Measurements from ENCODE around the gene SCN1B.
"Not testable (repeated sequence)": the region's sequence is repeated elsewhere in the genome, so short reads cannot be mapped to it uniquely, and the experiment has no call there.

SCN1B gene

DNA sequence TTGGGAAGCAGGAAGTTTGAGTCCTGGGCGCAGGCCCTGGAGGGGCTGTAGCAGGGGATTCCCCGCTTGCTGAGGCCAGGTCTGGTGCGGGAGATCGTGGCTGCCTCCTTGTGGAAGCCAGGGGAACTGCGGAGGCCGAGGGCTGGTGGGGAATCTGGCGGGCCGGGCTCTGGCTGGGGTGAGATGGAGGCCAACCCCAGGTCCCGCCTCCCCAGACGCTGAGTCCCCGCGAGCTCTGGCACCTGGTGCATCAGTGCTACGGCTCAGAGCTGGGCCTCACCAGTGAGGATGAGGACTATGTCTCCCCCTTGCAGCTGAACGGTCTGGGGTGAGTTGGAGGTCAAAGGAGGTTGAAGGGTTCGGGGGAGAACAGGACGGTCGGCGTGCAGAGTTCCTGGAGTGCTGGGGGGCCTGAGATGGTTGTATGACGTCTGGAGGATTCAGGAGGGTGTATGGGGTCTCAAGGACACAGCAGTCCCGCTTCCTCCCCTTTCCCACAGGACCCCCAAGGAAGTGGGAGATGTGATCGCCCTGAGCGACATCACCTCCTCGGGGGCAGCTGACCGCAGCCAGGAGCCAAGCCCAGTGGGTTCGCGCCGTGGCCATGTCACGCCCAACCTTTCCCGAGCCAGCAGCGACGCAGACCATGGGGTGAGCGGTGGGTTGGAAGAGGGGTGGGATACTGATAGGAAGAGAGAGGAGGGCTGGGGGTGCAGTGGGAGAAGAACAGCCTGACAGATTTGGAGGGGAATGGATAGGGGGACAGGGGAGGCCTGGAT, 17.0 kb upstream of the SCN1B start:
- DNase-seq (ENCODE audit: insufficient read length) (peak; percentile 94), FAIRE-seq (peak; percentile 76)
- TF ChIP-seq POLR2A (IDR thresholded peaks at IDR 0.05; ENCODE audit: low read depth, low read length) (peak; percentile 53), POLR2AphosphoS5 (IDR thresholded peaks at IDR 0.05; ENCODE audit: low read depth, low read length) (no peak; the same call in 1 of the 2 replicates), TAF1 (IDR thresholded peaks at IDR 0.05; ENCODE audit: borderline replicate concordance, low read depth, low read length) (no peak)

DNA sequence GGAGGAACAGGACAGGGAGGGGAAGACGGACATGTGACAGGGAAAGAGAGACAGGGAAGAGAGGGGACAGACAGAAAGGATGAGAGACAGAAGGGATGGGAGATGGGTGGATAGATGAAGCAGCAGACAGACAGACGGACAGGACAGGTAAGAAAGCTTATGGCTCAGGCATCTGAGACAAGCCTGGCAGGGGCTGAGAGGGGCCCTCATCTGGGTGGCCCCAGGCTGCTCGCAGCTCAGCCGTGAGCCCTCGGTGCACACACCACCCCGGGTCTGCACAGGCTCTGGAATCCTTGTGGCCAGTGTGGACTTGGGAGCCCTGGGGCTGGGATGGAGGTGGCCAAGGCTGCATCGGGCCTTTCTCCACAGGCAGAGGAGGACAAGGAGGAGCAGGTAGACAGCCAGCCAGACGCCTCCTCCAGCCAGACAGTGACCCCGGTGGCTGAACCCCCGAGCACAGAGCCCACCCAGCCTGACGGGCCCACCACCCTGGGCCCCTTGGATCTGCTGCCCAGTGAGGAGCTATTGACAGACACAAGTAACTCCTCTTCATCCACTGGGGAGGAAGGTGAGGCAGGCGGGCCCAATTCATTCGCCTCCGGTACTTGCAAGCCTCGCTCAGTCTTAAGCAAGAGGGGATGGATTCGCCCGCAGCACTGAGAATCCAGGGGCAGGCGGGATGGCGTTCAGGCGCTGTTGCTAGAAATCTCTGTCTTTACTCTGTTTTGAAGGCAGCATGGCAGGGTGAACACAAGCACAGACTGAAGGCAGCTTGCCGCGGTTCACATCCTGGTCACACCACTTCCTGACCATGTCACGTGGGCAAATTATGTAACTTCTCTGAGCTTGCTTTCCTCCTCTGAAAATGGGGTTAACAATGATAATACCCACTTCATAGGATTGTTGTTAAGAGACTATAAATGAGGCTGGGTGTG, 16.2 kb upstream of the SCN1B start:
- FAIRE-seq (no peak), DNase-seq (ENCODE audit: insufficient read length) (no peak)
- TF ChIP-seq POLR2AphosphoS5 (IDR thresholded peaks at IDR 0.05; ENCODE audit: low read depth, low read length), result no peak; the same call in 1 of the 2 replicates
- no peak for TF ChIP-seq TAF1 (IDR thresholded peaks at IDR 0.05; ENCODE audit: borderline replicate concordance, low read depth, low read length)
- no peak for TF ChIP-seq POLR2A (IDR thresholded peaks at IDR 0.05; ENCODE audit: low read depth, low read length)

- not testable (repeated sequence) for FAIRE-seq; DNase-seq (ENCODE audit: insufficient read length)
Observed at GRCh38 chr19:35014774-35015173, 15.5 kb upstream of the SCN1B start.

DNA sequence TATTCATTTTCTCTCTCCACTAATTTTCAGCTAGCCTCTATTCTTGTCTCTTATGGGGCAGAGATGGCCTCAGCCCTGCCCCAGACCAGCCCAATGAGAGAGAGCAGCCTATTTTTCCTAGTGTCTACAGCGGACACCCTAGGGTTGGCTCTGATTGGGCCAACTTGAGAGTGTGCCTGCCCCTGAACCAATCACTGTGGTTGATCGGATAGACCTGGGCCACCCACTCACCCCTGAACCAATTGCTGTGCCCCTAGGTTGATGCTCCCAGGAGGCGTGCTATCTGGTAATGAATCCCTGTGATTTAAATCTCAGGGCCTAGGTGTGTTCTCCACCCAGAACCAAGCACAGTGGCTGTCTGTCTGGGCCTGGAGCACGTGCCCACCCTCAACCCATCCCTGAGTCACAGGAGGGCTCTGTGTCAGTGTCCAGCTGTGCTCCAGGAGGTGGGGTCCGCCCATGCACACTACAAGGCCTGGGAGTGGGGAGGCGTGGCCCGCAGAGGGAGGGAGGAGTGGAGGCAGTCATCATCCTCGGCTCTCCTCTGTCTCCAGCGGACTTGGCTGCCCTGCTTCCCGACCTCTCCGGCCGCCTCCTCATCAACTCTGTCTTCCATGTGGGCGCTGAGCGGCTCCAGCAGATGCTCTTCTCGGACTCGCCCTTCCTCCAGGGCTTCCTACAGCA, 14.9 kb upstream of the SCN1B start:
- no peak for FAIRE-seq
- DNase-seq (ENCODE audit: insufficient read length), result no peak
- TF ChIP-seq POLR2AphosphoS5 (IDR thresholded peaks at IDR 0.05; ENCODE audit: low read depth, low read length) (no peak), POLR2A (IDR thresholded peaks at IDR 0.05; ENCODE audit: low read depth, low read length) (no peak), TAF1 (IDR thresholded peaks at IDR 0.05; ENCODE audit: borderline replicate concordance, low read depth, low read length) (no peak)

GRCh38 chr19:35015954-35016351, 14.3 kb upstream of the SCN1B start:
- TF ChIP-seq POLR2AphosphoS5 (IDR thresholded peaks at IDR 0.05; ENCODE audit: low read depth, low read length) (no peak), POLR2A (IDR thresholded peaks at IDR 0.05; ENCODE audit: low read depth, low read length) (no peak), TAF1 (IDR thresholded peaks at IDR 0.05; ENCODE audit: borderline replicate concordance, low read depth, low read length) (no peak)
- FAIRE-seq (no peak), DNase-seq (ENCODE audit: insufficient read length) (no peak)

GRCh38 chr19:35017507-35017906, 12.8 kb upstream of the SCN1B start:
- TF ChIP-seq TAF1 (IDR thresholded peaks at IDR 0.05; ENCODE audit: borderline replicate concordance, low read depth, low read length), result no peak
- TF ChIP-seq POLR2A (IDR thresholded peaks at IDR 0.05; ENCODE audit: low read depth, low read length), result no peak
- TF ChIP-seq POLR2AphosphoS5 (IDR thresholded peaks at IDR 0.05; ENCODE audit: low read depth, low read length), result no peak
- FAIRE-seq (no peak), DNase-seq (ENCODE audit: insufficient read length) (no peak)

DNA sequence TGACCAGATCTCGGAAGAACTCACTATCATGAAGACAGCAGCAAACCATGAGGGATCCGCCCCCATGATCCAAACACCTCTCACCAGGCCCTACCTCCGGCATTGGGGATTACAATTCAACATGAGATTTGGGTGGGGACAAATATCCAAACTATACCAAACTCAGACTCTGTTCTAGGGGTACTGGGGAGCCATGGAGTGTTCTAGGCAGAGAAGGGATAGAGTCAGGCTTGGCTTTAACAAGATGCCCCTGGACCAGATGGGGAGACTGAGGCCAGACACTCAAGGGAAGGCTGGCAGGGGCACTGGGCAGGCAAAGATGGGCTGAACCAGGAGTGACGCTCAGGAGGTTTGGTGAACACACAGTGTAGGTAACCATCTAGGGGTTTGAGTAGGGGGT, 11.9 kb upstream of the SCN1B start:
- no peak for FAIRE-seq
- no peak for DNase-seq (ENCODE audit: insufficient read length)
- no peak for TF ChIP-seq POLR2A (IDR thresholded peaks at IDR 0.05; ENCODE audit: low read depth, low read length)
- TF ChIP-seq TAF1 (IDR thresholded peaks at IDR 0.05; ENCODE audit: borderline replicate concordance, low read depth, low read length), result no peak

DNA sequence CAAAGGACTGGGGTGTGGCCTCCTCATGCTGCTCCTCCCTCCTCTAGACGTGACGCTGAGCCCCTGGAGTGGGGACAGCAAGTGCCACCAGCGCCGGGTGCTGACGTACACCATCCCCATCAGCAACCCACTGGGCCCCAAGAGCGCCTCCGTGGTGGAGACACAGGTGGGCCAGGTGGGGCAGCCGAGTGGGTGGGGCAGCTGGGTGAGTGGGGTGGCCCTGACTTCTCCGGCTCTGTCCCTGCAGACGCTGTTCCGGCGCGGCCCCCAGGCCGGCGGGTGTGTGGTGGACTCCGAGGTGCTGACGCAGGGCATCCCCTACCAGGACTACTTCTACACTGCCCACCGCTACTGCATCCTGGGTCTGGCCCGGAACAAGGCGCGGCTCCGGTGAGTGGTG, 11.1 kb upstream of the SCN1B start:
- FAIRE-seq (no peak), DNase-seq (ENCODE audit: insufficient read length) (no peak)
- TF ChIP-seq TAF1 (IDR thresholded peaks at IDR 0.05; ENCODE audit: borderline replicate concordance, low read depth, low read length) (no peak), POLR2AphosphoS5 (IDR thresholded peaks at IDR 0.05; ENCODE audit: low read depth, low read length) (no peak), POLR2A (IDR thresholded peaks at IDR 0.05; ENCODE audit: low read depth, low read length) (no peak)

GRCh38 chr19:35021016-35021415, 9.3 kb upstream of the SCN1B start:
- no peak for FAIRE-seq
- DNase-seq (ENCODE audit: insufficient read length), result no peak
- TF ChIP-seq POLR2A (IDR thresholded peaks at IDR 0.05; ENCODE audit: low read depth, low read length), result no peak
- no peak for TF ChIP-seq TAF1 (IDR thresholded peaks at IDR 0.05; ENCODE audit: borderline replicate concordance, low read depth, low read length)
- TF ChIP-seq POLR2AphosphoS5 (IDR thresholded peaks at IDR 0.05; ENCODE audit: low read depth, low read length), result no peak

DNA sequence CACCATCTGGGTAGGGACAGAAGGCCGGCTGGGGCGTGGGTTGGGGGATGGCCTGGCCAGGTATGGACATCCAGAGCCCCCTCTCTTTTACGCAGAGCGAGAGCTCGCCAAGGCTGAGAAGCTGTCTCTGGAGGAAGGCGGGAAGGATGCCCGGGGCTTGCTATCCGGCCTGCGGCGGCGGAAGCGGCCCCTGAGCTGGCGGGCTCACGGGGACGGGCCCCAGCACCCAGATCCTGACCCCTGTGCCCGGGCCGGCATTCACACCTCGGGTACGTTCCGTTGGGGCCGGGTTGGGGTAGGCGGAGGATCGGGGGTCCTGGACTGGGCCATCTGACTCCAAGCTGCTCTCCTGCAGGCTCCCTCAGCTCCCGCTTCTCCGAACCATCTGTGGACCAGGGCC, 8.7 kb upstream of the SCN1B start:
- FAIRE-seq, result no peak
- no peak for TF ChIP-seq TAF1 (IDR thresholded peaks at IDR 0.05; ENCODE audit: borderline replicate concordance, low read depth, low read length)
- no peak for TF ChIP-seq POLR2A (IDR thresholded peaks at IDR 0.05; ENCODE audit: low read depth, low read length)
- no peak for TF ChIP-seq POLR2AphosphoS5 (IDR thresholded peaks at IDR 0.05; ENCODE audit: low read depth, low read length)
- DNase-seq (ENCODE audit: insufficient read length), result no peak

- DNase-seq (ENCODE audit: insufficient read length) (no peak), FAIRE-seq (no peak)
- TF ChIP-seq POLR2A (IDR thresholded peaks at IDR 0.05; ENCODE audit: low read depth, low read length), result no peak
- no peak for TF ChIP-seq TAF1 (IDR thresholded peaks at IDR 0.05; ENCODE audit: borderline replicate concordance, low read depth, low read length)
- no peak for TF ChIP-seq POLR2AphosphoS5 (IDR thresholded peaks at IDR 0.05; ENCODE audit: low read depth, low read length)
Observed at GRCh38 chr19:35022460-35022859, 7.8 kb upstream of the SCN1B start.

All from GM12892 (cell line).